Measurements from ENCODE around the gene HCRTR1.
A peak's percentile ranks its signal among the peaks of the same experiment; 100 is the strongest.
"Not testable (repeated sequence)": the region's sequence is repeated elsewhere in the genome, so short reads cannot be mapped to it uniquely, and the experiment has no call there.

The HCRTR1 gene

DNA sequence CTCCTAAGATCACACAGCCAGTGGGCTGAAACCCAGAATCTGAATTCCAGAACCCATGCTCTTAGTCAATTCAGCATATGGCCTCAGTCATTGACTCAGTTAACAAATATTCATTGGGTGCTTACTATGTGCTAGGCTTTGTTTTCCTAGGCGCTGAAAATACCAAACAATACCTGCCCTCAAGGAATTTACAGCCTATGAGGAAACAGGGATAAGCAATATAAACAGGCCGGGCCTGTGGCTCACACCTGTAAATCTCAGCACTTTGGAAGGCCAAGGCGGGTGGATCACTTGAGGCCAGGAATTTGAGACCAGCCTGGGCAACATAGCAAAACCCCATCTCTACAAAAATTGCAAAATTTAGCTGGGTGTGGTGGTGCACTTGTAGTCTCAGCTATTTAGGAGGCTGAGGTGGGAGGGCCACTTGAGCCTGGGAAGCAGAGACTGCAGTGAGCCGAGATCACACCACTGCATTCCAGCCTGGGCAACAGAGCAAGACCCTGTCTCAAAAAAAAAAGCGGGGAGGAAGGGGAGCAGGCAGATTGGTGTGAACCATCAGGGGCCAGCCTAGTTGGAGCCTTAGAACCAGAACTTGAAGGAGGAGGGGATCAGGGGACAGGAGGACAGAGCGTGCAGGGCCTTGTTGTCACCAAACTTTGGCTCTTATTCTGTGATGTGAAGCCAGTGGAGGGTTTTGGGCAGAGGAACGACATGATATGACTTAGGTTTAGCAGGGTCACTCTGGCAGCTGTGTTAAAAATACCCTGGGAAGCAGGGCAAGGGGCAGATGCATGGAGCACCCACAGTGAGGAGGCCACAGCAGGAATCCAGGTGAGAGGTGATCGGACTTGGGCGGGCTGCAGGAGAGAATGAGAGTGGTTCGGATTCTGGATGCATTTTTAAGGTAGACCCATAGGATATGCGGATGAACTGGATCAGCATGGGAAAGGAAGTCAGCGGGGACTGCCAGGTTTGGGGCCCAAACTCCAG is 35.4 kb upstream of the HCRTR1 start:
- DNase-seq = no peak

DNA sequence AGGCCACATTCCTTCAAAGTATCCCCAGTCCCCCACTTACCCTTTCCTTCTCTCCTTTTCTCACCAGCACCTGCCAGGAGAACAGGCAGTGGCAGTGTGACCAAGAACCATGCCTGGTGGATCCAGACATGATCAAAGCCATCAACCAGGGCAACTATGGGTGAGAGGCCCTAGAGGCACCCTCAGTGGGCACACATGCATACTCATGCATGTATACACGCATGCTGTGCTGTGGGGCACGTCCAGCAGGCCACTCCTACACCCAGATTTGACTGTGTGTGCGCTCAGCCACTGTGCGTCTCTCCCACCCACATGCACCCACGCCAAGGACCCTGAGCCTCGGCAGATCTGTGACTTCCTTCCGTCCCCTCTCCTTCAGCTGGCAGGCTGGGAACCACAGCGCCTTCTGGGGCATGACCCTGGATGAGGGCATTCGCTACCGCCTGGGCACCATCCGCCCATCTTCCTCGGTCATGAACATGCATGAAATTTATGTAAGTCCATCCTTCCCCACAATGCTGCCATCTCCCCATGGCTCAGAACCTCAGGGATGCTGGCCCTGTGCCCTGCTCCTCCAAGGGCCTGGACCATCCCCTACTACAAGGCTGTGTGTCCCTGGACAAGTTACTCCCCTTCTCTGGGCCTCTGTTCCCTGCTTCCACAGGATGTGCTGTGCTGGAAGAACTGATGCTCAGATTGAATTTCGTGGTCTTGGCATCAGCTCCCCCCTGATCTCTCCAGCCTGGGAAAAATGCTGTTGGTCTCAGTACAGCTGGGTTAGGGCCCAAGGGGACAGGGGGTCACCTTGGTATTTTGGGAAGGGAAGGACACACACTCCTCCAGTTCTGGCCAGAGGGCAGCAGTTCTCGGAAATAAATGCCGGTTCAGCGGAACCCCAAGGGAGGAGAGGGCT is 34.2 kb upstream of the HCRTR1 start:
- DNase-seq = no peak

DNA sequence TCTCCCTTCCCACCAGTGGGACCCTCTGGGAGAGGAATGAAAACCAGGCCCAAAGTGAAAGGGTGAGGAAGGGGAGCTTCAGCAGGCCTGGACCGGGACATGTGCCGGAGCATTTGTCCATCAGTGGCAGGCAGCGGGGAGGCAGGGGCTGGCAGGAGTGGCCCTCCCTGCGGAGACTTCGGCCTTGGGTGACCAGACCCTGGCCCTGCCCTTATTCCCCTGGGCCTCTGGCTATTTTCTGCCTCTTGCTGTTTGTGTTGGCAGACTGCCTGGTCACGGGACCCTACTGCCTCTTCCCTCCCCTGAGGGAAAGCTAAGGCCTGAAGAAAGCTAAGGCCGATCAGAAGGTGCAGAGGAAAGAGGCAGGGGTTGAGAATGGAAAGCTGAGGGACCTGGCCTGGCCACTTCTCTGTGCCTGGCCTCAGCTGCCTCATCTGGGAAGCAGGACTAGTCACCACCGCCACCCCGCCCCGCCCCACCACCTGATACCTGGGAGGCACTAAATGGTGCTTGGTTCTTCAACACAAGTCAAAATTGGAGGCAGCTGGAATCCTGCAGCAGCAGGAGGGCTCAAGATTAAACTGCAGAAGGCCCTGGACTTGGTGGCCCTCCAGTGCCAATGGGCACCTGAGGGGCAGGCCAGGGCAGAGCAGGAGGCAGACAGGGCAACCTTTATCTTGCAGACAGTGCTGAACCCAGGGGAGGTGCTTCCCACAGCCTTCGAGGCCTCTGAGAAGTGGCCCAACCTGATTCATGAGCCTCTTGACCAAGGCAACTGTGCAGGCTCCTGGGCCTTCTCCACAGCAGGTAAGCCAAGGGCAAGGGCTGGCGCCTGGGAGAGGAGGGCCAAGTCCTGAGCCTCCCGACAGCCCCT is 33.3 kb upstream of the HCRTR1 start:
- no peak for DNase-seq

DNA sequence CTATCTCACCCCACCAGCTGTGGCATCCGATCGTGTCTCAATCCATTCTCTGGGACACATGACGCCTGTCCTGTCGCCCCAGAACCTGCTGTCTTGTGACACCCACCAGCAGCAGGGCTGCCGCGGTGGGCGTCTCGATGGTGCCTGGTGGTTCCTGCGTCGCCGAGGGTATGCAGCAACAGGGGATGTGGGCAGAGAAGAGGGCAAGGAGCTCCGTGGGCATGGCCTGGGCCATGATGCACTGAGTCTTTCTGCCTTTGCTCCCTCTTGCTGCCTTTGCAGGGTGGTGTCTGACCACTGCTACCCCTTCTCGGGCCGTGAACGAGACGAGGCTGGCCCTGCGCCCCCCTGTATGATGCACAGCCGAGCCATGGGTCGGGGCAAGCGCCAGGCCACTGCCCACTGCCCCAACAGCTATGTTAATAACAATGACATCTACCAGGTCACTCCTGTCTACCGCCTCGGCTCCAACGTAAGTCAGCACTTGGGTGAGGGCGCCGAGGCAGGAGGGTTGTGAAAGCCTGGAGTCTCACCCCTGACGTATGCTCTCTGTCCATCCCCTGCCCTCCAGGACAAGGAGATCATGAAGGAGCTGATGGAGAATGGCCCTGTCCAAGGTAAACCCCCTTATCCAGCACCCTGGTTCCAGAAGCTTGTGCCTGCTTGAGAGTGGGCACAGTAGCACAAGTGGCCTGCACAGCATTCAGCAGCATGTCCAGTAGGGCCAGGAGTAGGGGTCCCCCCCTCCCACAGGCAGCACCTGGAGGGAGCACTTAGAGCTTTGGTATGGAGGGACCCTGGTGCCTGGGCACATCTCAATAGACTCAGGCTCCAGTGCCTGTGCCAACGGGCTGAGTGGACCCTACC is 32.4 kb upstream of the HCRTR1 start:
- no peak for DNase-seq

DNA sequence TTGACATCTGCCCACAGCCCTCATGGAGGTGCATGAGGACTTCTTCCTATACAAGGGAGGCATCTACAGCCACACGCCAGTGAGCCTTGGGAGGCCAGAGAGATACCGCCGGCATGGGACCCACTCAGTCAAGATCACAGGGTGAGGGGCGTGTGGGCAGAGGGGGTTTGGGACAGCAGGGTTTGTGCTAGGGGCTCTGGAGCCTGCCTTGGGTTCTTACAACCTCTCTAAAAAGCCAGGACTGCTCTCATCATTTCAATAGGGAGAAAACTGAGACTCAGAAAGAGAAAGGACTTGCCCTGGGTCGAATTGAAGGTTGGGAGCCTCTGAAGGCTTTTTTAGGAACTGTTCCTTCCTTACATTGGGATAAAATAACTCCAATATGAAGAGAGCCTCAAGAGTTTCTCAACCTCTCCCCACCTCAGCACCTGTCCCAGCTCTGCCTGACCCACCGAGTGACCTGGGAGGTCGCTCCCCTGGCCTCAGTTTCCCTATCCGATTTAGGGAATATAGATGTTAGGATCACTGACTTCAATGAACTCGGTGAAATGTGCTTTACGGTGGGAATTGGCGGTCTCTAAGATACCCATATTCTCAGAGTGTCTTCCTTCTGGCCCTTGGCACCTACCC is 31.6 kb upstream of the HCRTR1 start:
- DNase-seq = no peak

DNA sequence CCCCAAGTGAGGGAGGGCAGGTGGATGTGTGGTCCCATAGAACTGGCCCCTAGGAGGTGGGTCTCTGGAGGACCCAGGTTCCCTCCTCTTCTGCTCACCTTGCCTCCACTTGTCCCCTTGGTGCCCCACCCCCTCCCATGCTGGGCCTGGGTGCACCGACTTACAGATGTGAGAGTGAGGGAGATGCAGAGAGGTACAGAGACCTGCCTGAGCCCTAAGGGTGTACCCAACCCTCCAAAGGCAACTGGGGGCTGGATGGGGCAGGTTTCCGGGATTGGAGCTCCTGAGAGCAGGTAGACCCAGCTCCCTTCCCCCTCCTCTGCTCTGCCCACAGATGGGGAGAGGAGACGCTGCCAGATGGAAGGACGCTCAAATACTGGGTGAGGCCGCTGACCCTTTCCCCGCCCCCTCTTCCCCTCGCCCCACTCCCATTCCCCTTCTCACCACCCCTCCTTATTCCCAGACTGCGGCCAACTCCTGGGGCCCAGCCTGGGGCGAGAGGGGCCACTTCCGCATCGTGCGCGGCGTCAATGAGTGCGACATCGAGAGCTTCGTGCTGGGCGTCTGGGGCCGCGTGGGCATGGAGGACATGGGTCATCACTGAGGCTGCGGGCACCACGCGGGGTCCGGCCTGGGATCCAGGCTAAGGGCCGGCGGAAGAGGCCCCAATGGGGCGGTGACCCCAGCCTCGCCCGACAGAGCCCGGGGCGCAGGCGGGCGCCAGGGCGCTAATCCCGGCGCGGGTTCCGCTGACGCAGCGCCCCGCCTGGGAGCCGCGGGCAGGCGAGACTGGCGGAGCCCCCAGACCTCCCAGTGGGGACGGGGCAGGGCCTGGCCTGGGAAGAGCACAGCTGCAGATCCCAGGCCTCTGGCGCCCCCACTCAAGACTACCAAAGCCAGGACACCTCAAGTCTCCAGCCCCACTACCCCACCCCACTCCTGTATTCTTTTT is 30.8 kb upstream of the HCRTR1 start:
- DNase-seq = no peak

DNA sequence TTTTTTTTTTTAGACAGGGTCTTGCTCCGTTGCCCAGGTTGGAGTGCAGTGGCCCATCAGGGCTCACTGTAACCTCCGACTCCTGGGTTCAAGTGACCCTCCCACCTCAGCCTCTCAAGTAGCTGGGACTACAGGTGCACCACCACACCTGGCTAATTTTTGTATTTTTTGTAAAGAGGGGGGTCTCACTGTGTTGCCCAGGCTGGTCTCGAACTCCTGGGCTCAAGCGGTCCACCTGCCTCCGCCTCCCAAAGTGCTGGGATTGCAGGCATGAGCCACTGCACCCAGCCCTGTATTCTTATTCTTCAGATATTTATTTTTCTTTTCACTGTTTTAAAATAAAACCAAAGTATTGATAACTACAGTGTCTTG is 30.2 kb upstream of the HCRTR1 start:
- DNase-seq = not testable (repeated sequence)

DNA sequence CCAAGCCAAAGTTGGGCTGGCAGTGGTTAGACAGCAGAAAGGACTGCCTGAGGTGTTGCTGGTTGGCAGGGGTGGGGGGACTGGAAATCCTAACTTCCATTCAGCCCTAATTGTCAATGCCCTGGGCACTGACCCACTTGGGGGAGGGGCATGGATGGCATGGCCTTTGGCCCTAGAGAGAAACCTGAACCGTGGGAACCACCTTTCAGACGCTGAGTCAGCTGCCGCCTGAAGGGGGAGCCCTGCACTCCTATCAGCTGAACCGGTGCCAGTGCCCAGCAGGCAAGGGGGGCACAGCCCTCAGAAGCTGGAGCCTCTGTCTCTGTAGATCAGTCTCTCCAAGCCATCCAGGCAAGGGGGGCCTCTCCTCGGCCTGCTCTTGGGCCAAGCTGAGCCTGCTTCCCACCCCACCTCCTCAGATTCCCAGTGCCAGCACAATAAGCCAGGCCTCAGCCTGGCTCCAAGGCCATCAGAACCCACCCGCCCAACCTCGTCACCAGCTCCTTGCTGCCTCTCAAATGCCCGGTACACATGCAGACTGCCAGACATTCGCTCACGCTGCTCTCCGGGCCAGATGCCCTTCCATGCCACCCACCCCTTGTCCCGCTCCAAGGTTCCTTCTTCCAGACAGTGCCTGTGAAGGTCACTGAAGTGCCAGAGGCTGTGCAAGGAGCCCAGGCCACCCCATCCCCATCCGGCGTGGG is 29.6 kb upstream of the HCRTR1 start:
- DNase-seq = peak; percentile 16 to 23

DNA sequence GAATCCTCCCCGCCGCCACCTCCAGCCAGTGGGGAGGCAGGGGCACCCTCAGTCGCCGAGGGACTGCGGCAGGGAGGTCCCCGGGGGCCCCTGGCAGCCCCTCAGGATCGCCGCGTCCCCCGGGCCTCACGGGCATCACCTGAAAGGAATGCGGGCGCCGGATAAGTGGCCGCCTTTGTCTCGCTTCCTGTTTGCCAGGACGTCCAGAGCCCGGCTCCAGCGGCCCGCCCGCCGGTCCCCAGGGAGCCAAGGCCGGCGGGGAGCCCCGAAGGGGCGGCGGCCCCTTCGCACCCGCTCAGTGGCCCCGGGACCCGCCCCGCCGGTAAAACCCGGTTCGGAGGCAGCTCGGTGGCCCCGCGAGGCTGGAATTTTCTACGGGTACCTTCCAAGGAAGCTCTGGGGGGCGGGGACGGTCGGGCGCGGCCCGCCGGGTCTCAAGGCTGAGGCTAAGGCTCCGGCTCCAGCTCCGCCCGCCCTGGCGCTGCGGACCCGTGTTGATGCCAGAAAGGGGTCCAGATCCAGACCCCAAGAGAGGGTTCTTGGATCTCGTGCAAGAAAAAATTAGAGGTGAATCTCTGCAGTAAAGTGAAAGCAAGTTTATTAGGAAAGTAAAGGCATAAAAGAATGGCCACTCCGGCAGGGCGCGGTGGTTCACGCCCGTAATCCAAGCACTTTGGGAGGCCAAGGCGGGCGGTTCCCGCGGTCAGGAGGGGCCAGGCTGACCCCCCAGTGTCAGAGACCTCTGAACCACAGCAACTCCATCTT is 28.6 kb upstream of the HCRTR1 start:
- no peak for DNase-seq

DNA sequence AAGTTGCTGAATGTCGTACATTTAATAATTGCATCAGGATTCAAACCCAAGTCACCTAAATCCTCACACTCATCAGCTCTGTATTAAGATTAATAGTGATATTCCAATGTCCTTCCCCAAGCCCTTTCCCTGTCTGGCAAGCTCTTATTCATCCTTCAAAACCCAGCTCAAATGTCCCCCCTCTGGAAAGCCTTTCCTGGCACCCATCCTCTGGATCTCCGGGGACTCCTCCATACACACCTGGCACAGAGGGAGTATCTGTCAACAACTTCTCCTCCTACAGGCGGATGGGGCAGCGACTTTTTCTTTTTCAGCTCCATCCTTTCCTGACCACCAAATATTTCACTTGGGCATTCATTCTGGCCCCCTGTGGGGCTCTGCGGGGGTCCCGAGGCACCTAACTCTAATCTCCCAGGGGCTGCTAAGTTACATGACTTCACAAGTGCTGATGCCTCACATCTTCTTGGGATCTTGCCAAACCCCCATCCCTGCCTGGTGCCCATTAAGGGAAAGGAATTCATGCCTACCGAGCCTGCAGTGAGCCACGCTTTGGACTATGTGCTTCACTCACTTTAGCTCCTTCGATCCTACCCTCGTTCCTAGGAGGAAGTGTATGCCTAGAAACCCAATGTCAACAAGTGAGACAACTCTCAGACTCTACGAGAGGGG is 25.9 kb upstream of the HCRTR1 start:
- DNase-seq = no peak

DNA sequence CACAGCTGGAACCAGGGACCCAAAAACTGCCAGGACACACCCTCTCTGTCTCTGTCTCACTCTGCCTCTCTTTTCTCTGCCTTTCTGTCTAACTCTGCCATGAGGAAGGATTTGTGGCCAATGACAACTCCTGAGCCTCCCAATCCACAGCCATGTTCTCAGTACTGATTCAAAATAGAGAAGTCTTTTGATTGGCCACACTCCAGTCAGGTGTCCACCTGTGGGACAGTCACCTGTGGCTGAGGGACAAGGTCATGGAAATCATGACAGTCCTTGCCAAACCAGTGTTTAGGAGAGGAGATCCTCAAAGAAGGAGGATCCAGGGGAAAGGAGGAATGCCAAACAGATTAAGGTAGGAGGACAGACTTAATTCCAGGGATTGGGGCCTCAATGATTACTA is 25.4 kb upstream of the HCRTR1 start:
- DNase-seq = no peak

DNA sequence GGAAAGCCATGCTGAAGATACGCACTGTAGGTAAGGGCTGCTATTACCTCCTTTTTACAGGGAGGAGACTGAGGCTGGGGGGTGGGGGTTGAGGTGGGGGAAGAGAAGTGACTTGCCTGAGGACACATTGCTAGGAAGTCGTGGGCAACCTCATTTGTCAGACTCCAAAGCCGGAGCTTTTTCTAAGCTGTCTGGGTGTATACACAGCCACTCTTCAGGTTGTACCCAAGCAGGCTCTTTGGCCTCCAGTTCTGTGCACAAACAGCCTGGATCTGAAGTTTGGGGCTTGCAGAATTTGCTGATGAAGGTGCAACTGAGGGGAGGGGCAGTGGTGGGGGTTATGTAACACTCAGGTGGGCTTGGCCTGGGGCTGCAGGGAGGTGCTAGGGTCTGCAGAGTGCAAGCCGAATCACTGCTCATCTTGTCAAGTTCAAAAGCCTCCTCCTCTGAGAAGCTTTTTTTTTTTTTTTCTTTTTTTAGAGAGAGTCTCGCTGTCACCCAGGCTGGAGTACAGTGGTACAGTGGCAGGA is 24.3 kb upstream of the HCRTR1 start:
- DNase-seq = no peak

DNA sequence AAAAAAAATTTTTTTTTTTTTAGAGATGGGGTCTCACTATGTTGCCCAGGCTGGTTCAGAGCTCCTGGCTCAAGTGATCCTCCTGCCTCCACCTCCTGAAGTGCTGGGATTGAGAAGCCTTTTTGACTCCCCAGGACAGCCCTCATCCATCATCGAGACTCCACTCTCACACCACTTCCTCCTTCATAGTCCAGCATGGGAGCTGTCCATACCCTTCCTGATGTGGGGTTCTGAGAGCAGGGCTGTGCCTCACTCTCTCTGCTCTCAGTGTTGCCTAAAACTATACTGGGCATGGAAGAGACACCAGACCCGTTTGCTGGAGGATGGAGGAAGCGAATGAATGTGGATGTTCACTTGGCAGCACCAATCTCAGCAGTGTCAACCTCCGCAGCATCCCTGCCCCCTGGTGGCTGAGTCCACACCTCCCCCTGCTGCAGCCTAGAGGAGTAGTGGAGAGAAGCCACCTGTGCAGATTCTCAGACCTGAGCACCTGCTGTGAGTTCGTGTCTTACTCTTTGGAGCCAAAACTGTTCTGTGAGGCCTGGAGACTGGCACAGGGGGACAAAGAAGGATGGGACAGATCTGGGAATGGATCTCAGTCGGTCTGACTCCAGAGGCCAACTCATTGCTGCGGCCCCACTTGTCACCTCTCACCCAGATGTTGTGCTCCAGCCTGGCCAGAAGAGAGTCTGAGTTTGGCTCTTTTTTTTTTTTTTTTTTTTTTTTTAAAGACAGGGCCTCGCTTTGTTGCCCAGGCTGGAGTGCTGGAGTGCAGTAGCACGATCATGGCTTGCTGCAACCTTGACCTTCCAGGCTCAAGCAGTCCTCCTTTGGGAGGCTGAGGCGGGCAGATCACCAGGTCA is 23.5 kb upstream of the HCRTR1 start:
- peak; percentile 18 to 24 for DNase-seq

DNA sequence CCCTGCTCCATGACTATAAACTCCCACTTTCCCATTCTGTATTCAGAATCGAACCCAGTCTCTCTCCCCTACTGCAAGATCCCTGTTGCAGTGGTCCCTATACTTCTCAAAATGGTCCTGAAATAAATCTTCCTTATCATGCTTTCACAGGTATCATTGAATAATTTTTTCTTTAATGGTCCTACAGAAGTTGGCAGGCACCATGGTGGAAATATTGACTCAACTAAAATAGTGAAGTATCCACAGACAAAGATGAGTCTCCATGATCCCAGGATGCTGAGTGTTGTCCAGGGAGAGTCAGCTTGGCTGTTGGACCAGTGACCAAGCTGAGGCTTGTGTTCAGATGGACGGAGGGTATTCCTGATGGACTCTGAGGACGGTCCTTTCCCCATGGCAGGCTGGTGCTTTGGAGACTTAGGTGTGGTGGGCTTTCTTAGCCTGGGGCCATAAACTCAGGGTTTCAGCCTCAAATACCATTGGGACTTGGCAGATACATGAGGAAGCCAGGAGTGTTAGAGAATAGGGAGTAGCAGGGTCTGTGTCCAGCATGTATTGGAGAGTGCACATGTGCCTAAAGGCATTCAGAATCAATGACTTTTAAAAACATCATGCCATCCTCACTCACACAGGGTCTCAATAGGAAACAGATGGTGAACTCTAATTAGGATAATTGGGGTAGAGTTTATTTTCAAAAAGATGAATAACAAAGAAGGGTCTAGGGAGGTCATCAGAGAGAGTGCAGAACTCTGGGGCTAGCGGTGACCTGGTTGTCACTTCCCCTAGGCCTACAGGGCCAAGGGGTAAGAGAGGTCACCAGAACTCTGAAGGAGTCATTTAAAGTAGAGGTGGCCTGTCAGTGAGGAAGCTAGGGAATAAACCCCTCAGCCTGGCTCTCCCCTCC is 21.4 kb upstream of the HCRTR1 start:
- DNase-seq = no peak

DNA sequence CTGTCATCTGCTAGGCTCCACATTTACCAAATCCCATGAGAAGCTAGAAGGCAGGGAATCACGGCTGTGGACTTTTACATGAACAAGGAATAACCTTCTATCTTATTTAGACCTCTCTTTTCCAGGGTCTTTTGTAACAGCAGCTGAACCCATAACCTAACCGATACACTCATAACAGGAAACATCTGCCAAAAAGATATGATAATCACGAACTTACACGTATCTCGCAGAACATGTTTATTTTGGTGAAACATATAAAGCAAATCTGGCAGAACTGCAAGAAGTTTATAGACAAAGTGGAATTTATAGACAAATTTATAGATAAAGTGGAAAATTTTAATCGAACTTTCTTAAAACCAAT is 20.8 kb upstream of the HCRTR1 start:
- no peak for DNase-seq

DNA sequence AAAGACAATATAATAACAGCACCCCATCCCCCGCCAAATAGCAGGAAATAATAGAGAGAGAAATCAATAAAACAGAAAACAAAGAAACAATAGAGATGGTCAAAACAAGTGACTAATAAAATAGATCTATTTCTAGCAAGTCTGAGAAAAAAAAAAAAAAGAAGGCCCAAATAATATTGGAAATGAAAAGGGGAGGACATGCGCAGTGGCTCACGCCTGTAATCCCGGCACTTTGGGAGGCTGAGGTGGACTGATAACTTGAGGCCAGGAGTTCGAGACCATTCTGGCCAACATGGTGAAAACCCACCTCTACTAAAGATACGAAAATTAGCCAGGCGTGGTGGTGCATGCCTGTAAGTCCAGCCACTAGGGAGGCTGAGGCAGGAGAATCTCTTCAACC is 18.5 kb upstream of the HCRTR1 start:
- DNase-seq = no peak

Data from activated CD4-positive, alpha-beta T cell treated with anti-CD3 and anti-CD28 coated beads, Interleukin-2, amount 50 U/mL, for 4 hours (primary cell).